GM21515 (cell line): ENCODE measurements around the gene B3GNT8.
"Not testable (repeated sequence)": the region's sequence is repeated elsewhere in the genome, so short reads cannot be mapped to it uniquely, and the experiment has no call there.

Source experiments
- ATAC-seq: cut with Tn5 transposase; IDR thresholded peaks from one replicate; pipeline ENCODE4 v1.9.1; 2021; ENCODE audit not compliant: unreplicated experiment

B3GNT8 gene

GRCh38 chr19:41437944-41438574 is 10.9 kb upstream of the B3GNT8 start:
- no peak for ATAC-seq

DNA sequence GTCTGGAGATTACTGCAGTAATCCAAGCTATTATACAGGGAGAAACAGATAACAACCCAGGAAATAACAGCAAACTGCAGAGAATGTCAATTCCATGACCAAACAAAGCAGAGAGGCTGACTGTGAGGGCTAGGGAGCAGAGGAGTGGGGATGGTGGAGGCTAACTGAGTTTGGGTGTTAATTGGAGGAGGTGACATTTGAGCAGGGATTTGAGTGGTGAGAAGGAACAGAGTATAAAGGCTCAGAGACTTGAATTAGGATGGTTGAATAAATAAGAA is 9.4 kb upstream of the B3GNT8 start:
- no peak for ATAC-seq

DNA sequence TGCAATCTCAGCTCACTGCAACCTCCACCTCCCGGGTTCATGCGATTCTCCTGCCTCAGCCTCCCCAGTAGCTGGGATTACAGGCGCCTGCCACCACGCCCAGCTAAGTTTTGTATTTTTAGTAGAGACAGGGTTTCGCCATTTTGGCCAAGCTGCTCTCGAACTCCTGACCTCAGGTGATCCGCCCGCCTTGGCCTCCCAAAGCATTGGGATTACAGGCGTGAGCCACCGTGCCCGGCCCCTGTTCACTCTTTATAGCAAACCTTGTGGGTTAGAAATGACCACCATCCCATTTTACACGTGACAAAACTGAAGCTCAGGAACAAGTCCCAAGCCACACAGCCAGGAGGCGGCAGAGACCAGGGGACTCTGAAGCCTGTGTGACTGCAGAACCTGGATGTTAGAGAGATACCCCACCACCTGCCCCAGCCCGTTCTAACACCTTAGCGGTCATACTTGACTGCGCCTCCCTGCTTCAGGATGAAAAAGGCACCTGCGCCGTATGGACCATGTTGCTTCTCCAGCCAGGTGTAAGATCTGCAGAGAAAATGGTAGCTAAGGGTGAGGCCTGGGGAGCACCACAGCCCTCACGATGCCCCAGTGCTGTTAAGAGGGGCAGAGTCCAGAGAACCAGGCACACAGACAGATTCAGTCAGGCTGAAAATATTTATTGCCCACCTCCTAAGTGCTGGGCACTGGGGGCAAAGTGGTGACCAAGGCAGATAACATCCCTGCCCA is 8.9 kb upstream of the B3GNT8 start:
- ATAC-seq = no peak

GRCh38 chr19:41435376-41435775 is 8.2 kb upstream of the B3GNT8 start:
- ATAC-seq = not testable (repeated sequence)

GRCh38 chr19:41434450-41434849 is 7.3 kb upstream of the B3GNT8 start:
- ATAC-seq = no peak

- ATAC-seq = no peak
These were observed 6.0 kb upstream of the B3GNT8 start for GRCh38 chr19:41433171-41433570.

DNA sequence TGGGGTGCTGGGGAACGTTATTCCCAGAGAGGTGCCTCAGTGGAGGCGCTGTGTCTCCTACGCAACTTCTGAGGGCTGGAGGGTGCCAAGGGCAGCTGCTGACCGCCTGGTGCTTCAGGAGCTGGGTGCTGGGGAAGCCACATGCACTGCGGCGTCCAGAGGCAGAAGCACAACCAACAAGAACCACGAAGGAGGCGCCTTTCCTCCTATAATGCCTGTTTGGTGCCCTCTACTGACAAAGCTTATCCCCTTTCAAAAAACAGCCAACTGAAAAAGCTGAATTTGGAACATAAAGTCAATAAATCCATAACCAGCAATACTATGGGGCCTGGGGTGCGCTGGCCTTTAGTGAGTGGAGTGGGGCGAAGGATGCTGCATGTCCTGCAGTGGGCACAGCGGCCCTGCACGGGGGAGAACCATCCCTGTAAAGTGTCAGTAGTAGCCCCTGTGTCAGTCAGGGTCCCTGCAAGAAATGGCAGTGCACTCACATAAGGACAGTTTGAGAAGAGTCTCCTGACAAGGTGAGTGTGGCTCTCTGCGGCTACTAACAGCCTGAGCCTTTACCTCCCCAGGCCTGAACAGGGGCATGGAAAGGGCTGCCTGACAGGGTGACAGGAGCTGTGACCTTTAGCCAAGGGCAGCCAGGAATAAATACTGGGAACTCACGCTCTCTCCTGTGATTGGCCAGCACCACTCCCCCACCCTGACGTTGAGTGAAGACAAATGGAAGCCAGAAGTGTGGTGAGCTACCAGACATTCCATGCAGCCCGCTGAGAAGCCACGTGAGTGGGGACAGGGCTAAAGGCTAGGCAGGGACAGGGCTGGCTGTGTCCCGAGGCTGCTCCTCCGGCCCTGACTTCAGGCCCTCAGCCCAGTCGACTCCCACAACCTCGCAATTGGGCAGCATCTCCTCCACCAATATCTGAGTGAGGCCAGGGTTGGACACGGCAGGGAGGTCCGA is 4.5 kb upstream of the B3GNT8 start:
- no peak for ATAC-seq

DNA sequence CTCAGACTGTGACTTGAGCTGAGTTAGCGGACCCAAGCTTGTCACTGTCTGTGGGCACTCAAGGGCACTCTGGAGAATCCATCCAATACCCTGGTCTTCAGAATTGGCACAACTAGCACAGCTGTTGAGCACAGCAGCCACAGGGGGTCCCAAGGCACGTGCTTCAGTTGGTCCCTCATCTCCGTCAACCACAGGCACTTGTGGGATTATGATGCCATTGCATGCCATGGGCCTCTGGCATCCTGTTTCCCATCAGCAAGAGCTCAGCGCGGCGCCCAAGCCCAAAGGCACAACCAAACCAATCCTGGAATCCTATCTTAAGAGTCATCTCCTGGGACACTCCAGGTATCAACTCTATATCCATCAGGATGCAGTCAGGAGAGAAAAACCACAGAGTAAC is 3.7 kb upstream of the B3GNT8 start:
- ATAC-seq = no peak

GRCh38 chr19:41428481-41428859 is 1.3 kb upstream of the B3GNT8 start:
- no peak for ATAC-seq

DNA sequence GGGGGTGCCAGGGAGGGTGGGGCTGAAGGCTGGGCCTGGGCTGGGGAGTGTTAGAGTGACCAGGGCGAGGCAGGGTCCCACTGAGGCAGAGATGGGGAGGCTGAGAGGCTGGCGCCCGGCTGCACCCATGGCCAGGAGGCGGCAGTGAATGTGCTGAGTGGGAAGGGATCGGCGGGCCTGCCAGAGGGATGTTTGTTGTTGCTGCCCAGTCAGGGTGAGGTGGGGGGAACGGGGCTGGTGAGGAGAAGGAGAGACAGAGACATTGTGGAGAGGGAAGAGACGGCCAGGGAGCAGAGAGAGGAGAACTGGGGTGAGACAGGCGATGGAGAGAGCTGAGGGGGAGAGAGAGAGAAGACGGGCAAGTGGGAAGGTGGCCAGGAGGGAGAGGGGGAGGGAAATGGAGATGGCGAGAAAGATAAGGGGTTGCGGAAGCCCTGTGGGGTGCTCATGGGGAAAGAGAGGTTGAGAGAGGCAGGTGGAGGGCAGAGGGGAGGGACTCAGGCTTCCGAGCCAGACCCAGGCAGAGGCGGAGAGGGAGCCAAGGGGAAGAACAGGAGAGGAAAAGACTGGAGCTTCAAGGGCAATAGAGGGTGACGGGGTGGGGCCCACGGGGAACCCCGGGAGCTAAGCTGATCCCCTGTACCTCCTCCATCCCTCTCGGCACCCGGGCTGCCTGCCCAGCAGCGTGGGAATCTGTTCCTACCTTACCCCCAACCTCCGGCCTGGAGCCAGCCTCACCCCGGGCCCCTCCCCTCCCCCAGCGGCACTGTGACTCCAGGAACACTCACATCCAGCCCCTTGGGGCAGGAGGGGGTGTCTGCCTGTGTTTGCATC is 690 bp upstream of the B3GNT8 start:
- no peak for ATAC-seq

- no peak for ATAC-seq
These were observed 895 bp downstream of the B3GNT8 start for GRCh38 chr19:41426116-41426841.

DNA sequence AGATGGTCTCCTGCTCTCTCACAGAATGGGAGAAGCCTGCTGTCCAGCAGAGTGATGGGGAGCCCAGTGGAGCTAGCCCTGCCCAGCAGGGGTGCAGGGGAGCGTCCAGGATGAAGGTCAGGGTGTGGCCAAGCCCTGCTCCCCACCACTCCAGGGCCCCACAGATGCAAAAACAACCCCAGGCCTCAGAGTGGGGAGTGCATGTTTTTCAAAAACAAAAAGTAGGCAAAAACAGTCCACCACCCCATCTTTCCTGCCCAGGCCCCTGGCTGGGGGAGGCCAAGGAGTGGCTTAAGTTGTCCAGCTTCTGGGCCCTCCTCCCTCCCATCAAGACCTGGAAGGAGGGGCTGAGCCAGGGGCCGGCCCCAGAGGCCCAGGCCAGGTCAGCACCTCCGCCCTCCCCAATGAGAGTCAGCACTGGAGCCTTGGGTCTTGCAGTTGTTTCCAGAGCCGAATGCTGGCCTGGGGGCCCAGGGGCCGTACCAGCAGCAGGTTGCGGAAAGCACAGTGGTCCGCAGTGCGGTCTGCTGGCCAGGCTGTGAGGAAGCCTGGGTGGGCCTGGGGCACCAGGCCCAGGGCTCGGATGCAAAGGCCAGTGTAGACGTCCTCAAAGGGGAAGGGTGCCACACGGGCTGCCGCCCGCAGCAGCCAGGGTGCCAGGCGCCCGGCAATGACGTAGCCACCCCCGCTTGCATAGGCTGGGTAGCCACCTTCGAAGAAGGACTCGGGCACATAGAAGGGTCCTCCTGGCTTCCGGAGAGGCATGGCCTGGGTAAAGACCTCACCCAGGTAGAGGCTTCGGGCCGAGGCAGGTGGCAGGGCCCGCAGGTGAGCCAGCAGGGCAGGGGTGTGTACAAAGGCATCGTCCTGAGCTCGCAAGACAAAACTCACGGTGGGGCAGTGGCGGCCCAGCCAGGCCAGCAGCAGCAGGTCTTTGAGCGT is 1.7 kb downstream of the B3GNT8 start:
- no peak for ATAC-seq

- ATAC-seq = no peak
These were observed 2.6 kb downstream of the B3GNT8 start for GRCh38 chr19:41424335-41425173.

- no peak for ATAC-seq
These were observed 4.2 kb downstream of the B3GNT8 start for GRCh38 chr19:41422955-41423354.

- no peak for ATAC-seq
These were observed 4.7 kb downstream of the B3GNT8 start for GRCh38 chr19:41422456-41422855.

DNA sequence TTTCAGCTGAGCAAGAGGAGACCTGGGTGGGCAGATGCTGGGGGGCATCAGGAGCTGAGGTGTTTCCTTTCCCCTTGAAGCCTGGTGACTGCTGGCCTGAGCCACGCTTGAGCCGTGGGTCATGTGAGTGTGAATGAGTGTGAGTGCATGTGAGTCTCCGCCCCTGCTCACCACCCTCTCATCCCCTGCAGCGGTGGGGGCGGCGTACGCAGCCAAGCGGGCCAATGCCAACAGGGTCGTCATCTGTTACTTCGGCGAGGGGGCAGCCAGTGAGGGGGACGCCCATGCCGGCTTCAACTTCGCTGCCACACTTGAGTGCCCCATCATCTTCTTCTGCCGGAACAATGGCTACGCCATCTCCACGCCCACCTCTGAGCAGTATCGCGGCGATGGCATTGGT is 5.2 kb downstream of the B3GNT8 start:
- ATAC-seq = no peak

- ATAC-seq = no peak
These were observed 5.9 kb downstream of the B3GNT8 start for GRCh38 chr19:41421314-41421713.

- ATAC-seq = no peak
These were observed 6.9 kb downstream of the B3GNT8 start for GRCh38 chr19:41420101-41420880.
